PC-9 (cell line): Measurements from ENCODE around the gene ENPP3. TPM values are rescaled to one million over a fixed set of nuclear protein-coding genes. Genes with fewer than 3 reads are reported as not detected.

Source experiments
- BruUV-seq: library from RNA; stranded (reverse); fragments of 400-500 nt; replicated peaks from 2 replicates; lab custom pipeline; 2021; lab: Mats Ljungman, UMichigan
- CTCF ChIA-PET: fragments of 300-600 bp; sonication (Branson Sonifier 250); formaldehyde crosslinking; loops from one replicate; lab custom pipeline; 2022; ENCODE audit warnings: antibody characterized with exemption; lab: Charles Lee
- POLR2A ChIA-PET: fragments of 300-600 bp; sonication (Branson Sonifier 250); formaldehyde crosslinking; loops from one replicate; lab custom pipeline; 2022; ENCODE audit warnings: antibody characterized with exemption; ENCODE audit not compliant: unreplicated experiment; lab: Charles Lee
- DNase-seq, 2 experiments: peaks; one replicate each; pipeline versions ENCODE4 v3.0.0 to v3.0.0-alpha.2; 2015 to 2022; ENCODE audit warnings: mixed read lengths in 1 of 2
- H2AFZ ChIP-seq: fragments of 200-600 bp; sonication (generic); 2 replicates; pipeline ENCODE4 v1.8.1; 2017; ENCODE audit warnings: antibody characterized with exemption
- H3F3A ChIP-seq: fragments of 200-600 bp; sonication (generic); 2 replicates; pipeline ENCODE4 v1.8.1; 2017; ENCODE audit warnings: antibody characterized with exemption, mild to moderate bottlenecking, low read depth; ENCODE audit not compliant: insufficient read depth
- H3K27ac ChIP-seq: fragments of 200-600 bp; sonication (generic); 2 replicates; pipeline ENCODE4 v1.6.1; 2016; ENCODE audit warnings: mixed run types
- H3K27me3 ChIP-seq: fragments of 200-600 bp; sonication (generic); 2 replicates; pipeline ENCODE4 v1.6.1; 2016; ENCODE audit warnings: low read depth, mixed run types; ENCODE audit not compliant: insufficient read depth
- H3K36me3 ChIP-seq: fragments of 200-600 bp; sonication (generic); 2 replicates; pipeline ENCODE4 v1.6.1; 2016; ENCODE audit warnings: low read depth, mixed run types
- H3K4me1 ChIP-seq: fragments of 200-600 bp; sonication (generic); replicated peaks from 2 replicates; pipeline ENCODE4 v1.6.1; 2016; ENCODE audit warnings: mixed run types; ENCODE audit not compliant: insufficient read depth
- H3K4me2 ChIP-seq: fragments of 200-600 bp; sonication (generic); 2 replicates; pipeline ENCODE4 v1.6.1; 2017; ENCODE audit warnings: mixed run types
- H3K4me3 ChIP-seq: fragments of 200-600 bp; sonication (generic); 2 replicates; pipeline ENCODE4 v1.6.1; 2016; ENCODE audit warnings: mixed run types
- H3K79me2 ChIP-seq: fragments of 200-600 bp; sonication (generic); 2 replicates; pipeline ENCODE4 v1.6.1; 2017; ENCODE audit warnings: low read depth, mixed run types
- H3K9me2 ChIP-seq: fragments of 200-600 bp; sonication (generic); 2 replicates; pipeline ENCODE4 v1.8.1; 2017; ENCODE audit warnings: mild to moderate bottlenecking; ENCODE audit not compliant: insufficient read depth
- H3K9me3 ChIP-seq: fragments of 200-600 bp; sonication (generic); 2 replicates; pipeline ENCODE4 v1.8.1; 2016; ENCODE audit warnings: low read depth; ENCODE audit not compliant: insufficient read depth
- H4K20me1 ChIP-seq: fragments of 200-600 bp; sonication (generic); 2 replicates; pipeline ENCODE4 v1.8.1; 2017; ENCODE audit not compliant: insufficient read depth
- EZH2 ChIP-seq: fragments of 200-600 bp; sonication (generic); IDR thresholded peaks from 2 replicates; pipeline ENCODE4 v1.8.0; 2017; ENCODE audit warnings: antibody characterized with exemption, low read depth
- intact Hi-C: fragments of 100-400 bp; cut with micrococcal nuclease; formaldehyde crosslinking; loops from one replicate; pipeline ENCODE4 v1.10.0; 2022; ENCODE audit not compliant: unreplicated experiment
- total RNA-seq: library from RNA; stranded (reverse); gene quantifications from 2 replicates; pipeline ENCODE4 v1.2.3, GENCODE V29; 2021
- TF ChIP-seq, protein P1 (sequence below): fragments of 200-600 bp; sonication (generic); conservative IDR thresholded peaks from 2 replicates; pipeline ENCODE4 v1.6.1; 2017; ENCODE audit warnings: mixed run types, antibody characterized with exemption, mild to moderate bottlenecking, moderate library complexity

Gene ENPP3
- total RNA-seq, 1 experiment from 2014 or later: not detected

DNA sequence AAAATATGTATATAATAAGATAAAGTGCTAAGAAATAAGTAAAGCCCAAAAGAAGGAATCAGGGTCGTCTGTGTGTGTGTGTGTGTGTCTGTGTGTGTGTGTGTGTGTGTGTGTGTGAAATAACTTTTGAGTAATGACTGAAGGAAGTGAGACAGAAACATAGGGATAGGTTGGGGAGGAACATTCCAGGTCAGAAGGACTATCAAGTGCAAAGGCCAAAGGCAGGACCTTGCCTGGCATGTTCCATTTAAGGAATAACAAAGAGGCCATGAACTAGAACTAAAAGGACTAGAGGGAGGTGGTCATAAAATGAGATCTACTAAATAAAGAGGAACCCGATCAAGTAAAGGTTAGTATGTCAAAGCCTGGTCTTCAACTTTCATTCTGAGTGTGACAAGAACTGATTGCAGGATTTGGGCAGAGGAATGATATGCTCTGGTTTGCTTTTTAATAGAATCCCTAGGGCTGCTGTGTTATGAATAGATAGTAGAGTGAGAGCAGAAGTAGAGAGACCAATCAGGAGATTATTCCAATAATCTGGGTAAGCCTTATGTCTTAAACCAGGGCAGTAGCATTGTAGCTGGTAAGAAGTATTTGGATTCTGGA, 6.9 kb downstream of the ENPP3 start:
- Histone ChIP-seq H3K27me3 (no peaks in the 10 kb centered on the region), H3K27ac (no peak overlapping the region), H2AFZ (no peak overlapping the region), H3K4me3 (no peak overlapping the region), H3K9me3 (no peaks in the 10 kb centered on the region), H3K4me1 (no peaks in the 10 kb centered on the region), H3K4me2 (no peak overlapping the region), H3K79me2 (no peaks in the 10 kb centered on the region), H3K9me2 (no peaks in the 10 kb centered on the region), H3F3A (no peaks in the 10 kb centered on the region), H3K36me3 (no peaks in the 10 kb centered on the region), H4K20me1 (no peaks in the 10 kb centered on the region)
- ChIA-PET POLR2A (no interaction called here), CTCF (no interaction called here)
- TF ChIP-seq, protein P1, sequence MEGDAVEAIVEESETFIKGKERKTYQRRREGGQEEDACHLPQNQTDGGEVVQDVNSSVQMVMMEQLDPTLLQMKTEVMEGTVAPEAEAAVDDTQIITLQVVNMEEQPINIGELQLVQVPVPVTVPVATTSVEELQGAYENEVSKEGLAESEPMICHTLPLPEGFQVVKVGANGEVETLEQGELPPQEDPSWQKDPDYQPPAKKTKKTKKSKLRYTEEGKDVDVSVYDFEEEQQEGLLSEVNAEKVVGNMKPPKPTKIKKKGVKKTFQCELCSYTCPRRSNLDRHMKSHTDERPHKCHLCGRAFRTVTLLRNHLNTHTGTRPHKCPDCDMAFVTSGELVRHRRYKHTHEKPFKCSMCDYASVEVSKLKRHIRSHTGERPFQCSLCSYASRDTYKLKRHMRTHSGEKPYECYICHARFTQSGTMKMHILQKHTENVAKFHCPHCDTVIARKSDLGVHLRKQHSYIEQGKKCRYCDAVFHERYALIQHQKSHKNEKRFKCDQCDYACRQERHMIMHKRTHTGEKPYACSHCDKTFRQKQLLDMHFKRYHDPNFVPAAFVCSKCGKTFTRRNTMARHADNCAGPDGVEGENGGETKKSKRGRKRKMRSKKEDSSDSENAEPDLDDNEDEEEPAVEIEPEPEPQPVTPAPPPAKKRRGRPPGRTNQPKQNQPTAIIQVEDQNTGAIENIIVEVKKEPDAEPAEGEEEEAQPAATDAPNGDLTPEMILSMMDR: no peak
- no peak for TF ChIP-seq EZH2
- BruUV-seq: no TSS peak
- no peak for DNase-seq
- intact Hi-C loops: no loop called here

DNA sequence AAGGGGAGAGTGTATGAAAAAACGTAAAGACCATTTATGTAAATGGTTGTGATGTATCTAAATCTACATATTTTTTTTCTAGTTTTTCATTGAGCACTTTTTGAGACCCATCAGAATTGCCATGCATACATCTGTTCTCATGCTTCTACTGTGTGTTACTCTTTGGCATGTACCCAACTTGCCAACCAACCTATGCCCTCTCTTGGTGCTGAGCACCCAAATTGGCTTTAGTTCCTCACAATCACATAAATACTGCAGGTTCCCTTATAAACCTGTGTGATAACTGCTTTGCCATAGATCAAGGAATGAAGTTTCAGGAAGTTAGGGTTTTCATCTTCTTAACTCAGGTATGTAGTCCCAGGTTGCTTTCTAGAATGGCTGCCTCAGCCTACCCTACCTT, 7.8 kb downstream of the ENPP3 start:
- Histone ChIP-seq H3K9me3 (no peaks in the 10 kb centered on the region), H3K27ac (no peak overlapping the region), H3K9me2 (no peaks in the 10 kb centered on the region), H3K27me3 (no peaks in the 10 kb centered on the region), H3F3A (no peaks in the 10 kb centered on the region), H2AFZ (no peak overlapping the region), H3K79me2 (no peaks in the 10 kb centered on the region), H3K36me3 (no peaks in the 10 kb centered on the region), H4K20me1 (no peaks in the 10 kb centered on the region), H3K4me1 (no peaks in the 10 kb centered on the region), H3K4me3 (no peak overlapping the region), H3K4me2 (no peak overlapping the region)
- no TSS peak for BruUV-seq
- ChIA-PET POLR2A (no interaction called here), CTCF (no interaction called here)
- DNase-seq: no peak
- no peak for TF ChIP-seq EZH2
- TF ChIP-seq, protein P1: no peak
- intact Hi-C loops: no loop called here

DNA sequence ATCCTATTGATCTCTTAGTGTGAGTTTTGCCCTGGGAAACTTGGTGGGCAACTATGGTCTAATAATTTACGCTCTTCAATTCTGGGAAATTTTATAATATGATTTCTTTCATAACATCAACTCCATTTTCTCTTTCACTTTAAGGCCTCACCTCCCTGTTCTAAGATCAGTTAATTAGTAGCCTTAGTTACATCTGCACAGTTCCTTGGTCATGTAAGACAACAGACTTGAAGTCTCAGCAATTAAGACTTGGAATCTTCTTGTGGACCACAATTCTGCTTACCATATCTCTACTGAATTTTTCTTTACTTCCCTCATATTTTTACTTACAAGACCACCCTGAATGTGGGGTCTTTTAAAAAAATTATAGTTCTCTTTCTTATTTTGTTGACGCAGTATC, 8.7 kb downstream of the ENPP3 start:
- no peaks in the 10 kb centered on the region for H3K4me1 ChIP-seq

More for the DNA sequence above, 8.7 kb downstream of the ENPP3 start:
- ChIA-PET POLR2A (no interaction called here), CTCF (no interaction called here)
- no peak overlapping the region for H3K4me2 ChIP-seq
- no peaks in the 10 kb centered on the region for H3F3A ChIP-seq
- no peak for TF ChIP-seq EZH2
- TF ChIP-seq, protein P1: no peak
- DNase-seq: no peak
- no peak overlapping the region for H3K4me3 ChIP-seq
- no peaks in the 10 kb centered on the region for H3K27me3 ChIP-seq
- no peaks in the 10 kb centered on the region for H3K9me3 ChIP-seq
- no peaks in the 10 kb centered on the region for H3K9me2 ChIP-seq
- no peaks in the 10 kb centered on the region for H3K79me2 ChIP-seq
- H3K36me3 ChIP-seq: no peaks in the 10 kb centered on the region
- no TSS peak for BruUV-seq
- no peaks in the 10 kb centered on the region for H4K20me1 ChIP-seq
- H3K27ac ChIP-seq: no peak overlapping the region
- intact Hi-C loops: no loop called here
- no peak overlapping the region for H2AFZ ChIP-seq
